Thymus (tissue), 11 donors: Measurements from ENCODE around the gene AARS1. TPM values are rescaled to one million over a fixed set of nuclear protein-coding genes. Genes with fewer than 3 reads are reported as not detected.
"Not testable (repeated sequence)": the region's sequence is repeated elsewhere in the genome, so short reads cannot be mapped to it uniquely, and the experiment has no call there.

Experiments
- DNase-seq, 9 donors: peaks; one replicate each; pipeline ENCODE4 v3.0.0-alpha.2; 2013; ENCODE audit warnings: low spot score in 9 of 9, low read depth in 6 of 9, missing footprints in 1 of 9
- H3K27ac ChIP-seq, 2 donors: one replicate each; pipeline ENCODE4 v1.5.1; 2013; ENCODE audit warnings: control low read depth in 1 of 2, low read depth in 1 of 2, low read length in 1 of 2, mild to moderate bottlenecking in 1 of 2, moderate library complexity in 1 of 2
- H3K27me3 ChIP-seq, 2 donors: one replicate each; pipeline ENCODE4 v1.5.1; 2013; ENCODE audit warnings: low read length in 1 of 2; ENCODE audit not compliant: control insufficient read depth in 2 of 2, insufficient read depth in 1 of 2
- H3K36me3 ChIP-seq, 2 donors: one replicate each; pipeline ENCODE4 v1.5.1; 2013; ENCODE audit warnings: low read length in 1 of 2, mild to moderate bottlenecking in 1 of 2, moderate library complexity in 1 of 2; ENCODE audit not compliant: control insufficient read depth in 2 of 2, insufficient read depth in 2 of 2
- H3K4me1 ChIP-seq, 2 donors: one replicate each; pipeline ENCODE4 v1.5.1; 2013; ENCODE audit warnings: low read length in 2 of 2; ENCODE audit not compliant: control insufficient read depth in 2 of 2, insufficient read depth in 2 of 2
- H3K4me3 ChIP-seq, 2 donors: one replicate each; pipeline ENCODE4 v1.5.1; 2013; ENCODE audit warnings: low read length in 2 of 2, control low read depth in 1 of 2, mild to moderate bottlenecking in 1 of 2
- H3K9me3 ChIP-seq, 2 donors: one replicate each; pipeline ENCODE4 v1.5.1; 2013; ENCODE audit warnings: low read length in 1 of 2, mild to moderate bottlenecking in 1 of 2; ENCODE audit not compliant: control insufficient read depth in 2 of 2, insufficient read depth in 1 of 2
- WGBS: extraction: QIAGEN DNeasy Blood & Tissue Kit; methylation state at CpG from one replicate; pipeline ENCODE4 v1.1.7; 2013; 5-methylcytosine and 5-hydroxymethylcytosine counted together
- polyA plus RNA-seq: library from polyadenylated mRNA; stranded (reverse); fragments of 200-250 nt; gene quantifications from one replicate; pipeline ENCODE4 v1.2.3, GENCODE V29; 2013
- total RNA-seq: library from RNA; stranded (reverse); fragments of 120-200 nt; gene quantifications from one replicate; pipeline ENCODE4 v1.2.4, GENCODE V29; 2013
- donor health status: healthy.

AARS1 gene
- total and polyA plus RNA-seq, 2 donors = 27.0 to 52.7 TPM

DNA sequence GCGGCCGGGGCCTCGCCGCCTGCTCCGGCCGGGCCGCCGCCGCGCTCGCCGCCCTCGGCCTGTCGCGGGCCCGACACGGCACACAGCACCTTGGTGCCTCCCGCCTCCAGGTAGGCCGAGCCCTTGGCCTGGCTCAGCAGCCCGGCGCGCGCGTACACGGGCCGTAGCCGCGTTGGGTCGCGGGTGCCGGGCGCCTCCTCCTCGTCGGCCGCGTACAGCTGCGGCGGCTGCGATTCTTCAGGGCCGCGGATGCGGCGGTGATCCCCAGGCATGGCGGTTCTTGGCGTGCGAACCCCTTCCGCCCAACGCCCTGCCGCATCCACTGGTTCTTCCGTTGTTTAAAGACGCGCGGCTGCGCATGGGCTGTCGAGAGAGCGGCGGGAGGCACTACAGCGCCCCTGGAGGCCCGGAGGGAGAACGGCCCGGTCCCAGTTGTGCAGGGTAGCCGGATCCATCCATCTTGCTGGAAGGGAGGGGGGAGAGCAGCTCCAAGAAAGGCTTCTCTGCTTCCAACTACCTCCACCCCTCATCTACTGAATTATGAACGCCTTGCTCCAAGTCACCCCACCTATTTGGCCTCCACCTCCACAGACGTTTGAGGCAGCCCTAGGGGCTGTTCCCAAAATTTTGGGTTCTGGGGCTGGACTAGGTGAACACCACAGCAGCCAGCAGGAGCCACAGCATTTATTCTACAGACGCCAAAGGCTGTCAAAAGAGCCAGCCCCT lies 37.5 kb downstream of the AARS1 start, which contains the start of gene EXOSC6:
Gene EXOSC6 (minus strand): TSS at position 312 of the 726 bp plus-strand sequence. CDS start 40 bp downstream, at position 272.
- peaks cover 42 to 45% of the 10 kb centered on the region in 2 donors for H3K36me3 ChIP-seq
- no peaks in the 10 kb centered on the region for H3K9me3 ChIP-seq
- H3K4me1 ChIP-seq = peaks cover 5 to 9% of the 10 kb centered on the region in 2 donors
- H3K27ac ChIP-seq = peak within 1 kb of the TSS; percentile 32 to 95
- 2% methylated on average over 65 of the region's 65 CpGs for WGBS
- peak; percentile 78 to 95 (median 85) for DNase-seq
- H3K4me3 ChIP-seq = peak within 1 kb of the TSS; percentile 51 to 73
- no peaks in the 10 kb centered on the region for H3K27me3 ChIP-seq

DNA sequence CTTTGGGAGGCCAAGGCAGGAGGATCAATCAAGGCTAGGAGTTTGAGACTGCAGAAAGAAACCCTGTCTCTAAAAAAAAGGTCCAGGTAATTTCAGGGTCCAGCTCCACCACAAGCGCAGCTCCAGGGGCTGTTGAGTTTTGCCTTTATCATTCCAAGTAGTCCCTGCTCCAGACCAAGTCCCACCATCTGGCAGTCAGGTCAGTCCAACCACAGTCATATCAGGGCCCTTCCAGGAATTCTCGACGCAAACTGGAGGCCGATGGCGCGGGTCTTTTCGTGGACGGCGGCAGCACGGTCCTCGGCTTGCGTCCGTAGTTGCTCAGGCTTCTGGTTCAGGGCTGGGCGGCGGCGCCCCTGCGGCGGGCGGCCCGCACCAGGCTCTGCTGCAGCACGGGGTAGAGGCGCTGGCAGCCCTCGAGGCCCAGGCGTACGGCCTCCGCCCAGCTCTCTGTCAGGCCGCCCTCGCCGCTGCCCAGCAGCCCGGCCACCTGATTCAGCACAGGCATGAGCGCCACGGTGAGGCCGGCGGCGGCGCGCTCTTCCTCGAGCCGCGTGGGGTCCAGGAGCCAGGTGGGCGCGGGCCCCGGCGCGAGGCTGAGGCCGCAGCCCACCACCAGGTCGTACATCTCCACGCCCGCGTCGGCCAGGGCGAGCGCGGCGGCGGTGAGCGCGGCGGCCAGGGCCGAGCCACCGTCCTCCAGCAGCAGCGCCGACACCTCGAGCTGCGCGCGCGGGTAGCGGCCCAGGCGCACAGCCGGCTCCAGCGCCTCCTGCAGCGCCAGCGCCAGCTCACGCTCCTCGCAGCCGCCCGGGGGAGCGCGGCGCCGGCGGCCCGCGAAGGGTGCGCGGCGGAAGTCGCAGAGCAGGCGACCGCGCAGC lies 38.3 kb downstream of the AARS1 start:
- H3K9me3 ChIP-seq = no peaks in the 10 kb centered on the region
- DNase-seq = peak in 5 of 9 donors; percentile 6 to 48 (median 23)
- H3K27ac ChIP-seq = peak overlapping the region in 1 of 2 donors; percentile 95
- H3K4me1 ChIP-seq = peaks cover 5 to 9% of the 10 kb centered on the region in 2 donors
- H3K27me3 ChIP-seq = no peaks in the 10 kb centered on the region
- peak overlapping the region; percentile 51 to 73 for H3K4me3 ChIP-seq
- peaks cover 35 to 37% of the 10 kb centered on the region in 2 donors for H3K36me3 ChIP-seq
- 2% methylated on average over 92 of the region's 92 CpGs for WGBS

DNA sequence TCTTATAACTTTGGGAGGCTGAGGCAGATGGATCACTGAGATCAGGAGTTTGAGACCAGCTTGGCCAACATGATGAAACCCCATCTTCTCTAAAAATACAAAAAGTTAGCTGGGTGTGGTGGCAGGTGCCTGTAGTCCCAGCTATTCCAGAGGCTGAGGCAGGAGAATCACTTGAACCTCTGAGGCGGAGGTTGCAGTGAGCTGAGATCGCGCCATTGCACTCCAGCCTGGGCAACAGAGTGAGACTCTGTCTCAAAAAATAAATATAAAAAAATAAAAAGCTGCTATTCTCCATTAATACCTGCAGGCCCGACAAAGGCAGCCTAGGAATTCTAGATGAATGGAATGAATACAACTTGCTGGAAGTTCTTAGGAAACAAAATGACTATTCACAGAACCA lies 39.6 kb downstream of the AARS1 start:
- H3K36me3 ChIP-seq = peaks cover 25 to 26% of the 10 kb centered on the region in 2 donors
- H3K9me3 ChIP-seq, H3K4me1 ChIP-seq, H3K27ac ChIP-seq, H3K4me3 ChIP-seq, DNase-seq, H3K27me3 ChIP-seq: not testable (repeated sequence)
- 97% methylated on average over 4 of the region's 4 CpGs for WGBS

DNA sequence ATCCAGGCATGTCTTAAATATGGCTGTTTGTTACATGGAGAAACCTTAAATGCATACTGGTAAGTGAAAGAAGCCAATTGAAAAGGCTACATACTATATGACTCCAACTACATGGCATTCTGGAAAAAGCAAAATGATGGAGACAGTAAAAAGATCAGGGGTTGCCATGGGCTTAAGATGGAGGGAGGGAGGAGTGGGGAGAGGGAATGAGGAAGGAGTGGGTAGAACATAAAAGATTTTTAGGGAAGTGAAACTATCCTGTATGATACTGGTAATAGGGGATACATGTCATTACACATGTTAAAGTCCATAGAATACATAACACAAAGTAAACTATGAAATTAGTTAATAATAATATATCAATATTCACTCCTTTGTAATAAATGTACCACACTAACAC lies 50.5 kb downstream of the AARS1 start:
- not testable (repeated sequence) for H3K27me3 ChIP-seq, H3K4me1 ChIP-seq, H3K36me3 ChIP-seq, H3K27ac ChIP-seq, H3K4me3 ChIP-seq, DNase-seq, H3K9me3 ChIP-seq

DNA sequence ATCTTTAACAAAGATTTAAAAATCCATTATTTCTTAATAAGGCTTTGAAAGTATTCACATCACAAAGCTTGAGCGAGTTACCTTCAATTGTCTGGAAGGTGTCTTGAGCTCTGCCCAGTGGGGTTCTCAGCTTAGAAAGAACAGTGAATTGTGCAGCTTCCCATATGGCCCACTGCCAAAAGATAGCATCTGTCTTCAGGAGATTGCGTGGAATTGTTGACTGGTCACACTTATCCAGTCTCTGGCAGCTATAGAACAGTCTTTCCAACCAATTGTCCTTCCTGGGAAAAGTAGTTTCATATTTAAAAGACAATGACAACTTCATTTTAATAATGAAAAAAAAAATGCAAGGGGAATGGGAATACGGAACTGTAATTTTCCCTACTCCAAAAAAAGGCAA lies 57.5 kb downstream of the AARS1 start:
- not testable (repeated sequence) for H3K9me3 ChIP-seq, H3K4me3 ChIP-seq, H3K27ac ChIP-seq, H3K4me1 ChIP-seq, DNase-seq, H3K36me3 ChIP-seq, H3K27me3 ChIP-seq
- WGBS = 97% methylated on average over 2 of the region's 3 CpGs

DNA sequence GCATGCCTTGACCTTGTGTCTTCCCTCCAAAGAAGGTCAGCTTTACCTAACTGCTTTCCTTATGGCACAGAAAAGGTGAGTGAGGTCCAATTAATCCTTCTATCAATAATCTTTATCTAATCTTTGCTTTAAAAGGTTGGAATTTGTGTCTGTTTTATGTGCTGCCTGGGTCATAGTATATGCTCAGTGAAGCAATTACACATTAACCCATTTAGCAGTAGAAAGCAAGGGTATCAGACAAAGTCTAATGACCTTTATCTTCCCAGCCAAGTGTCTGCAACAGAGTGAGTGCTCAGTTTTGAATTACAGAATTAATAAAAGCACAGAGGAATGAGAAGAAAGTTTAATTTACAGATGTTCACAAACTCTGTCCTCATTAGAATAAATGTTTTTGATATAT lies 63.3 kb downstream of the AARS1 start:
- H3K4me3 ChIP-seq, H3K4me1 ChIP-seq, H3K27ac ChIP-seq, H3K27me3 ChIP-seq, H3K9me3 ChIP-seq, DNase-seq: not testable (repeated sequence)
- peaks cover 4 to 12% of the 10 kb centered on the region in 2 donors for H3K36me3 ChIP-seq

DNA sequence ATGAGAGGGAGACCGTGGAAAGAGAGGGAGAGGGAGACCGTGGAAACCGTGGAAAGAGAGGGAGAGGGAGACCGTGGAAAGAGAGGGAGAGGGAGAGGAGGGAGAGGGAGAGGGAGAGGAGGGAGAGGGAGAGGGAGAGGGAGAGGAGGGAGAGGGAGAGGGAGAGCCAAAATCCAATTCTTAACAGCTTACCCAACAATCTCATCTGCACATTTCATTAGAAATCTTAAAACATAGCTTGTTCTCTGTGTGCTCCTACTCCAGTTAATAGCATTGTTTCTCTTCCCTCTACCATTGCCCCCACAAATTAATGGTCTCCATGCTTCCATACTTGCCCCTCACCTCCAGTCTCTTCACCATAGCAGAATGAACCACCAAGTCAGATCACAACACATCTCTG lies 63.9 kb downstream of the AARS1 start:
- not testable (repeated sequence) for H3K9me3 ChIP-seq, DNase-seq, H3K4me1 ChIP-seq, H3K4me3 ChIP-seq, H3K27ac ChIP-seq, H3K27me3 ChIP-seq
- H3K36me3 ChIP-seq = peaks cover 4 to 12% of the 10 kb centered on the region in 2 donors
- 100% methylated on average over 3 of the region's 4 CpGs for WGBS

DNA sequence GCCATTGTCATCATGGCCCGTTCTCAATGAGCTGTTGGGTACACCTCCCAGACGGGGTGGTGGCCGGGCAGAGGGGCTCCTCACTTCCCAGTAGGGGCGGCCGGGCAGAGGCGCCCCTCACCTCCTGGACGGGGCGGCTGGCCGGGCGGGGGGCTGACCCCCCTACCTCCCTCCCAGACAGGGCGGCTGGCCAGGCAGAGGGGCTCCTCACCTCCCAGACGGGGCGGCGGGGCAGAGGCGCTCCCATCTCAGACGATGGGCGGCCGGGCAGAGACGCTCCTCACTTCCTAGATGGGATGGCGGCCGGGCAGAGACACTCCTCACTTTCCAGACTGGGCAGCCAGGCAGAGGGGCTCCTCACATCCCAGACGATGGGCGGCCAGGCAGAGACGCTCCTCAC lies 64.7 kb downstream of the AARS1 start:
- H3K27ac ChIP-seq, DNase-seq, H3K9me3 ChIP-seq, H3K4me1 ChIP-seq, H3K4me3 ChIP-seq, H3K27me3 ChIP-seq: not testable (repeated sequence)
- 98% methylated on average over 18 of the region's 24 CpGs for WGBS
- H3K36me3 ChIP-seq = peaks cover 6 to 12% of the 10 kb centered on the region in 2 donors

DNA sequence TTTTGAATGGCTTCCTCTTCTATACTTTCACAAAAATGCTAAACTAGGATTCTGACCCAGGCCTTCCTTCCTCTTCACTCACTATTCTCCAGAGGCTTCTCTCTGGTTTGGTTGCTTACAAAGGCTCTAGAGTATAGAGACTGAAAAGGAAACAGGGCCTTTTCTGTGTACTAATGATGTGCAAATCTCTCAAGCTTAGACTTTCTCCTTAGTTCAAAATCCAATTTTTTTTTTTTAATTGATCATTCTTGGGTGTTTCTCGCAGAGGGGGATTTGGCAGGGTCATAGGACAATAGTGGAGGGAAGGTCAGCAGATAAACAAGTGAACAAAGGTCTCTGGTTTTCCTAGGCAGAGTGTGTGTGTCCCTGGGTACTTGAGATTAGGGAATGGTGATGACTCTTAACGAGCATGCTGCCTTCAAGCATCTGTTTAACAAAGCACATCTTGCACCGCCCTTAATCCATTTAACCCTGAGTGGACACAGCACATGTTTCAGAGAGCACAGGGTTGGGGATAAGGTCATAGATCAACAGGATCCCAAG lies 65.3 kb downstream of the AARS1 start:
- H3K27ac ChIP-seq = not testable (repeated sequence)

More for the DNA sequence above, 65.3 kb downstream of the AARS1 start:
- not testable (repeated sequence) for H3K9me3 ChIP-seq, H3K4me1 ChIP-seq, DNase-seq, H3K4me3 ChIP-seq, H3K27me3 ChIP-seq
- 95% methylated on average over 1 of the region's 3 CpGs for whole genome bisulfite sequencing
- H3K36me3 ChIP-seq = peaks cover 6 to 12% of the 10 kb centered on the region in 2 donors
